DND-41 (cell line): ENCODE measurements around the gene EIPR1.

ENCODE experiments used
- ATAC-seq: fragments of 200-7000 bp; cut with Tn5 transposase; 3 replicates; pipeline ENCODE4 v1.9.1; 2021; ENCODE audit warnings: low read depth; ENCODE audit not compliant: insufficient read depth
- DNase-seq: peaks from one replicate; pipeline ENCODE4 v3.0.0-alpha.2; 2020
- H2AFZ ChIP-seq: 2 replicates; pipeline ENCODE4 v1.6.0; 2012; ENCODE audit warnings: low read depth, low read length
- H3K27ac ChIP-seq: 2 replicates; pipeline ENCODE4 v1.5.1; 2012; ENCODE audit warnings: low read length, inconsistent platforms
- H3K27me3 ChIP-seq: fragments of 200-600 bp; sonication (generic); 2 replicates; pipeline ENCODE4 v1.6.0; 2012; ENCODE audit warnings: low read length, mild to moderate bottlenecking, inconsistent platforms; ENCODE audit not compliant: insufficient read depth, poor library complexity
- H3K36me3 ChIP-seq: 2 replicates; pipeline ENCODE4 v1.5.1; 2012; ENCODE audit warnings: low read length, inconsistent platforms; ENCODE audit not compliant: insufficient read depth
- H3K4me1 ChIP-seq: 2 replicates; pipeline ENCODE4 v1.5.1; 2012; ENCODE audit warnings: mild to moderate bottlenecking, low read length; ENCODE audit not compliant: insufficient read depth
- H3K4me2 ChIP-seq: 2 replicates; pipeline ENCODE4 v1.6.0; 2012; ENCODE audit warnings: mild to moderate bottlenecking, moderate library complexity, low read length, inconsistent platforms; ENCODE audit not compliant: insufficient read depth
- H3K4me3 ChIP-seq, 2 experiments: fragments of 200-600 bp in 1 of 2; shearing (Covaris generic) in 1 of 2; 2 replicates each; pipeline ENCODE4 v1.5.1; 2012 to 2016; ENCODE audit warnings: inconsistent platforms in 2 of 2, low read length in 2 of 2, mild to moderate bottlenecking in 2 of 2, low read depth in 1 of 2, moderate library complexity in 1 of 2
- H3K79me2 ChIP-seq: 2 replicates; pipeline ENCODE4 v1.6.0; 2012; ENCODE audit warnings: low read length, inconsistent platforms; ENCODE audit not compliant: insufficient read depth
- H3K9ac ChIP-seq: 2 replicates; pipeline ENCODE4 v1.6.0; 2012; ENCODE audit warnings: low read depth, mild to moderate bottlenecking, inconsistent platforms, low read length, moderate library complexity
- H3K9me3 ChIP-seq: 2 replicates; pipeline ENCODE4 v1.5.1; 2012; ENCODE audit warnings: low read length, moderate library complexity, mild to moderate bottlenecking, inconsistent platforms; ENCODE audit not compliant: insufficient read depth, severe bottlenecking
- H4K20me1 ChIP-seq: 2 replicates; pipeline ENCODE4 v1.6.0; 2012; ENCODE audit warnings: low read length; ENCODE audit not compliant: insufficient read depth
- CTCF ChIP-seq: IDR thresholded peaks from 2 replicates; pipeline ENCODE4 v1.5.1; 2012; ENCODE audit warnings: borderline replicate concordance, low read length, moderate library complexity, mild to moderate bottlenecking; ENCODE audit not compliant: poor library complexity, severe bottlenecking; ENCODE audit errors: extremely low read depth
- EZH2 ChIP-seq: IDR thresholded peaks from 3 replicates; pipeline ENCODE4 v1.6.1; 2012; ENCODE audit warnings: borderline replicate concordance, low read depth, mild to moderate bottlenecking, moderate library complexity, low read length, inconsistent platforms; ENCODE audit not compliant: severe bottlenecking

EIPR1 gene

GRCh38 chr2:3178578-3179031, 199.0 kb downstream of the EIPR1 start:
- no peak for ATAC-seq
- no peak for DNase-seq

GRCh38 chr2:3177891-3178577, 199.6 kb downstream of the EIPR1 start:
- Histone ChIP-seq H3K9me3 (peaks cover 3% of the 10 kb centered on the region), H3K79me2 (no peaks in the 10 kb centered on the region), H3K9ac (no peak overlapping the region), H3K4me2 (no peak overlapping the region), H3K27me3 (no peaks in the 10 kb centered on the region), H2AFZ (no peak overlapping the region), H4K20me1 (no peaks in the 10 kb centered on the region; the same call in 1 of the 2 replicates), H3K27ac (no peak overlapping the region), H3K4me3 (no peak overlapping the region), H3K4me1 (no peaks in the 10 kb centered on the region), H3K36me3 (no peaks in the 10 kb centered on the region)
- TF ChIP-seq CTCF (no peak), EZH2 (no peak)
- ATAC-seq (no peak), DNase-seq (no peak)

More at GRCh38 chr2:3178578-3179031, 199.0 kb downstream of the EIPR1 start:
- TF ChIP-seq EZH2 (no peak), CTCF (no peak)
- no peak overlapping the region for H3K4me2 ChIP-seq
- no peak overlapping the region for H3K27ac ChIP-seq
- no peaks in the 10 kb centered on the region for H3K36me3 ChIP-seq
- H3K27me3 ChIP-seq = no peaks in the 10 kb centered on the region
- H3K4me1 ChIP-seq = no peaks in the 10 kb centered on the region
- peaks cover 3% of the 10 kb centered on the region for H3K9me3 ChIP-seq
- H4K20me1 ChIP-seq = no peaks in the 10 kb centered on the region; the same call in 1 of the 2 replicates
- H3K4me3 ChIP-seq = no peak overlapping the region
- H3K9ac ChIP-seq = no peak overlapping the region
- no peak overlapping the region for H2AFZ ChIP-seq
- no peaks in the 10 kb centered on the region for H3K79me2 ChIP-seq

GRCh38 chr2:3176869-3177255, 200.8 kb downstream of the EIPR1 start:
- H3K9ac ChIP-seq = no peak overlapping the region
- H3K4me1 ChIP-seq = no peaks in the 10 kb centered on the region
- no peaks in the 10 kb centered on the region for H3K79me2 ChIP-seq
- peaks cover 3% of the 10 kb centered on the region for H3K9me3 ChIP-seq
- H3K4me2 ChIP-seq = no peak overlapping the region
- H4K20me1 ChIP-seq = no peaks in the 10 kb centered on the region; the same call in 1 of the 2 replicates
- no peak overlapping the region for H3K27ac ChIP-seq
- no peak for DNase-seq
- no peak for ATAC-seq
- no peak overlapping the region for H2AFZ ChIP-seq
- H3K4me3 ChIP-seq = no peak overlapping the region
- no peaks in the 10 kb centered on the region for H3K36me3 ChIP-seq
- no peaks in the 10 kb centered on the region for H3K27me3 ChIP-seq
- TF ChIP-seq EZH2 (no peak), CTCF (no peak)
